ENCODE results near the gene SEZ6. TPM values are rescaled to one million over a fixed set of nuclear protein-coding genes. Genes with fewer than 3 reads are reported as not detected.

SEZ6 gene
- total RNA-seq, 1 experiment from 2014 or later, result not detected

- ChIA-PET CTCF (no interaction called here), POLR2A (ENCODE audit: unreplicated experiment) (no interaction called here)
- no peaks in the 10 kb centered on the region for H3K4me1 ChIP-seq (ENCODE audit: insufficient read depth, low read length)
- H3K4me3 ChIP-seq (ENCODE audit: low read length), result no peak overlapping the region
- no peak for TF ChIP-seq EZH2 (IDR thresholded peaks at IDR 0.05; ENCODE audit: low read length, unreplicated experiment)
- no peak for TF ChIP-seq CTCF (conservative IDR thresholded peaks at IDR 0.05; ENCODE audit: low read depth, low read length)
- no peak for TF ChIP-seq EZH2phosphoT487 (IDR thresholded peaks at IDR 0.05; ENCODE audit: borderline replicate concordance, low read length)
- no peak overlapping the region for H2AFZ ChIP-seq (ENCODE audit: low read length)
- BruUV-seq (replicated peaks), result no TSS peak
- intact Hi-C loops (cut with micrococcal nuclease), result no loop called here
- H3K27ac ChIP-seq (ENCODE audit: low read length), result no peak overlapping the region
- no peaks in the 10 kb centered on the region for H3F3A ChIP-seq (ENCODE audit: low read length, unreplicated experiment)
- no peak overlapping the region for H3K9ac ChIP-seq (ENCODE audit: low read length)
- H3K9me3 ChIP-seq (ENCODE audit: low read length), result no peaks in the 10 kb centered on the region
- no peaks in the 10 kb centered on the region for H3K36me3 ChIP-seq (ENCODE audit: low read depth, low read length)
- no peaks in the 10 kb centered on the region for H3K79me2 ChIP-seq (ENCODE audit: low read length)
- peaks cover 9% of the 10 kb centered on the region for H3K27me3 ChIP-seq (ENCODE audit: low read length)
- H3K9me2 ChIP-seq (replicated peaks; ENCODE audit: low read length), result no peaks in the 10 kb centered on the region
- peak; percentile 67 for DNase-seq
- H4K20me1 ChIP-seq (ENCODE audit: low read length), result no peaks in the 10 kb centered on the region
- no peak overlapping the region for H3K4me2 ChIP-seq (ENCODE audit: low read length)
- ATAC-seq, result peak; percentile 58
These were observed 2.1 kb upstream of the SEZ6 start for GRCh38 chr17:29007860-29008455.

GRCh38 chr17:29007456-29007855, 1.6 kb upstream of the SEZ6 start:
- Histone ChIP-seq H3K36me3 (ENCODE audit: low read depth, low read length) (no peaks in the 10 kb centered on the region), H3K27ac (ENCODE audit: low read length) (no peak overlapping the region), H3K4me1 (ENCODE audit: insufficient read depth, low read length) (no peaks in the 10 kb centered on the region), H3F3A (ENCODE audit: low read length, unreplicated experiment) (no peaks in the 10 kb centered on the region), H2AFZ (ENCODE audit: low read length) (no peak overlapping the region), H3K27me3 (ENCODE audit: low read length) (peaks cover 9% of the 10 kb centered on the region), H3K79me2 (ENCODE audit: low read length) (no peaks in the 10 kb centered on the region), H3K9me2 (replicated peaks; ENCODE audit: low read length) (no peaks in the 10 kb centered on the region), H3K9ac (ENCODE audit: low read length) (no peak overlapping the region), H3K9me3 (ENCODE audit: low read length) (no peaks in the 10 kb centered on the region), H3K4me3 (ENCODE audit: low read length) (no peak overlapping the region), H3K4me2 (ENCODE audit: low read length) (no peak overlapping the region), H4K20me1 (ENCODE audit: low read length) (no peaks in the 10 kb centered on the region)
- no peak for DNase-seq
- no peak for TF ChIP-seq EZH2 (IDR thresholded peaks at IDR 0.05; ENCODE audit: low read length, unreplicated experiment)
- no peak for TF ChIP-seq EZH2phosphoT487 (IDR thresholded peaks at IDR 0.05; ENCODE audit: borderline replicate concordance, low read length)
- TF ChIP-seq CTCF (conservative IDR thresholded peaks at IDR 0.05; ENCODE audit: low read depth, low read length), result no peak
- no peak for ATAC-seq
- ChIA-PET CTCF (no interaction called here), POLR2A (ENCODE audit: unreplicated experiment) (no interaction called here)
- intact Hi-C loops (cut with micrococcal nuclease), result no loop called here
- no TSS peak for BruUV-seq (replicated peaks)

GRCh38 chr17:29004081-29004692, 1.6 kb downstream of the SEZ6 start:
- Histone ChIP-seq H3K9me3 (ENCODE audit: low read length) (no peaks in the 10 kb centered on the region), H3K4me2 (ENCODE audit: low read length) (no peak overlapping the region), H3K4me1 (ENCODE audit: insufficient read depth, low read length) (no peaks in the 10 kb centered on the region), H3K79me2 (ENCODE audit: low read length) (no peaks in the 10 kb centered on the region), H3K36me3 (ENCODE audit: low read depth, low read length) (no peaks in the 10 kb centered on the region), H3K9me2 (replicated peaks; ENCODE audit: low read length) (no peaks in the 10 kb centered on the region), H2AFZ (ENCODE audit: low read length) (no peak overlapping the region), H3K4me3 (ENCODE audit: low read length) (no peak overlapping the region), H3K27me3 (ENCODE audit: low read length) (peaks cover 9% of the 10 kb centered on the region), H3K9ac (ENCODE audit: low read length) (no peak overlapping the region), H4K20me1 (ENCODE audit: low read length) (no peaks in the 10 kb centered on the region), H3F3A (ENCODE audit: low read length, unreplicated experiment) (no peaks in the 10 kb centered on the region), H3K27ac (ENCODE audit: low read length) (no peak overlapping the region)
- BruUV-seq (replicated peaks), result no TSS peak
- CTCF ChIA-PET, result no interaction called here
- intact Hi-C loops (cut with micrococcal nuclease), result no loop called here
- no peak for TF ChIP-seq EZH2phosphoT487 (IDR thresholded peaks at IDR 0.05; ENCODE audit: borderline replicate concordance, low read length)
- TF ChIP-seq EZH2 (IDR thresholded peaks at IDR 0.05; ENCODE audit: low read length, unreplicated experiment), result no peak
- no peak for TF ChIP-seq CTCF (conservative IDR thresholded peaks at IDR 0.05; ENCODE audit: low read depth, low read length)
- no peak for ATAC-seq
- DNase-seq, result no peak
- POLR2A ChIA-PET (ENCODE audit: unreplicated experiment), result no interaction called here
